GM12878 (cell line): ENCODE measurements around the gene DDX54. TPM values are rescaled to one million over a fixed set of nuclear protein-coding genes. Genes with fewer than 3 reads are reported as not detected.

Experiments
- ATF3 ChIP-seq: IDR thresholded peaks from 2 replicates; pipeline ENCODE4 v1.6.1; 2011; ENCODE audit warnings: low read depth, mild to moderate bottlenecking, low read length, moderate library complexity, borderline replicate concordance; ENCODE audit errors: extremely low read depth
- BHLHE40 ChIP-seq, 2 experiments: fragments of 450-650 bp in 1 of 2; IDR thresholded peaks; 2 replicates each; pipeline ENCODE4 v1.6.1; 2011 to 2017; ENCODE audit warnings: low read depth in 2 of 2, borderline replicate concordance in 1 of 2, improper control_type of control experiment in 1 of 2, low read length in 1 of 2, mild to moderate bottlenecking in 1 of 2
- BMI1 ChIP-seq: fragments of 450-650 bp; IDR thresholded peaks from 2 replicates; pipeline ENCODE4 v1.6.1; 2016; ENCODE audit warnings: mild to moderate bottlenecking, moderate library complexity, borderline replicate concordance
- BRCA1 ChIP-seq: IDR thresholded peaks from 2 replicates; pipeline ENCODE4 v1.6.1; 2011; ENCODE audit warnings: low read depth, low read length, improper control_type of control experiment
- CHD1 ChIP-seq: IDR thresholded peaks from 2 replicates; pipeline ENCODE4 v1.6.1; 2012; ENCODE audit warnings: low read depth, low read length, improper control_type of control experiment
- FOS ChIP-seq: IDR thresholded peaks from 3 replicates; pipeline ENCODE4 v1.6.1; 2011; ENCODE audit warnings: borderline replicate concordance; ENCODE audit not compliant: insufficient read length; ENCODE audit errors: extremely low read depth
- FOXK2 ChIP-seq: fragments of 450-650 bp; IDR thresholded peaks from 2 replicates; pipeline ENCODE4 v1.6.1; 2017; ENCODE audit warnings: mild to moderate bottlenecking, moderate library complexity
- GABPA ChIP-seq: IDR thresholded peaks from 2 replicates; pipeline ENCODE4 v1.6.1; 2014; ENCODE audit warnings: antibody characterized with exemption, low read depth, mild to moderate bottlenecking, inconsistent platforms
- JUNB ChIP-seq: IDR thresholded peaks from 2 replicates; pipeline ENCODE4 v1.6.1; 2016; ENCODE audit warnings: antibody characterized with exemption, mild to moderate bottlenecking
- KLF5 ChIP-seq: fragments of 450-650 bp; IDR thresholded peaks from 2 replicates; pipeline ENCODE4 v1.6.1; 2014; ENCODE audit warnings: mild to moderate bottlenecking; ENCODE audit not compliant: partially characterized antibody
- MEF2B ChIP-seq: fragments of 450-650 bp; IDR thresholded peaks from 2 replicates; pipeline ENCODE4 v1.6.1; 2018; ENCODE audit warnings: mild to moderate bottlenecking, moderate library complexity; ENCODE audit not compliant: partially characterized antibody, poor library complexity, severe bottlenecking
- NFYA ChIP-seq: IDR thresholded peaks from 2 replicates; pipeline ENCODE4 v1.6.1; 2011; ENCODE audit warnings: low read depth, mild to moderate bottlenecking, low read length, improper control_type of control experiment, borderline replicate concordance
- NFYB ChIP-seq: IDR thresholded peaks from 2 replicates; pipeline ENCODE4 v1.6.1; 2011; ENCODE audit warnings: low read depth, mild to moderate bottlenecking, low read length, improper control_type of control experiment, moderate library complexity; ENCODE audit not compliant: insufficient read depth
- POU2F2 ChIP-seq: IDR thresholded peaks from 3 replicates; pipeline ENCODE4 v1.6.1; 2011; ENCODE audit warnings: low read depth, mild to moderate bottlenecking, low read length, borderline replicate concordance
- RAD51 ChIP-seq: fragments of 450-650 bp; IDR thresholded peaks from 2 replicates; pipeline ENCODE4 v1.6.1; 2016; ENCODE audit warnings: moderate library complexity, mild to moderate bottlenecking, inconsistent platforms
- SKIL ChIP-seq: fragments of 450-650 bp; IDR thresholded peaks from 2 replicates; pipeline ENCODE4 v1.6.1; 2017; ENCODE audit warnings: mild to moderate bottlenecking, low read depth, inconsistent platforms; ENCODE audit not compliant: poor library complexity, severe bottlenecking
- SMC3 ChIP-seq: IDR thresholded peaks from 2 replicates; pipeline ENCODE4 v1.6.1; 2011; ENCODE audit warnings: low read length, improper control_type of control experiment, borderline replicate concordance
- TAF1 ChIP-seq: IDR thresholded peaks from 2 replicates; pipeline ENCODE4 v1.6.1; 2011; ENCODE audit warnings: mild to moderate bottlenecking, low read depth, low read length, borderline replicate concordance
- TARDBP ChIP-seq: IDR thresholded peaks from 2 replicates; pipeline ENCODE4 v1.6.1; 2016; ENCODE audit warnings: borderline replicate concordance
- TCF3 ChIP-seq: IDR thresholded peaks from 2 replicates; pipeline ENCODE4 v1.6.1; 2012; ENCODE audit warnings: low read depth, mild to moderate bottlenecking, low read length, borderline replicate concordance; ENCODE audit not compliant: insufficient read depth
- WRNIP1 ChIP-seq: IDR thresholded peaks from 2 replicates; pipeline ENCODE4 v1.6.1; 2011; ENCODE audit warnings: low read depth, low read length, improper control_type of control experiment, borderline replicate concordance
- ZZZ3 ChIP-seq: IDR thresholded peaks from 2 replicates; pipeline ENCODE4 v1.6.1; 2011; ENCODE audit warnings: low read depth; ENCODE audit not compliant: control insufficient read depth, insufficient read length
- polyA plus RNA-seq, 11 experiments: library from polyadenylated mRNA; depleted of rRNA in 4 of 11; unstranded in 6 of 11; stranded (reverse) in 5 of 11; fragments of >200 nt; fragmentation: Nextera tagmentation in 4 of 11; fragmentation: Illumina TruSeq in 1 of 11; extraction: Ambion mirVana in 4 of 11; extraction: Trizol in 1 of 11; gene quantifications; 1 replicate in 1 of 11; 2 replicates in 10 of 11; pipeline versions ENCODE4 v1.2.1 to v1.2.3, GENCODE V29; 2011 to 2016; ENCODE audit warnings: inconsistent platforms in 2 of 11, missing spikeins in 2 of 11, low read depth in 1 of 11
- total RNA-seq, 4 experiments: library from RNA; depleted of rRNA in 3 of 4; stranded (reverse); fragments of >200 nt in 3 of 4; fragmentation: Illumina TruSeq in 1 of 4; extraction: Trizol in 1 of 4; gene quantifications; 2 replicates each; pipeline versions ENCODE4 v1.2.1 to v1.2.3, GENCODE V29; 2013 to 2021
- TF ChIP-seq, protein P1 (sequence below): fragments of 150-350 bp; IDR thresholded peaks from 2 replicates; pipeline ENCODE4 v1.6.1; 2014; ENCODE audit warnings: mild to moderate bottlenecking, low read depth, low read length
- TF ChIP-seq, protein P2 (sequence below): fragments of 450-650 bp; IDR thresholded peaks from 2 replicates; pipeline ENCODE4 v1.6.1; 2018; ENCODE audit warnings: mild to moderate bottlenecking, low read depth, moderate library complexity; ENCODE audit not compliant: partially characterized antibody

DDX54 gene
- total and polyA plus RNA-seq, 10 of the 15 experiments (the other 5 are each of a cell fraction or from before 2014, with no cell fraction given) = 1.9 to 115 (median 56.3) TPM

DNA sequence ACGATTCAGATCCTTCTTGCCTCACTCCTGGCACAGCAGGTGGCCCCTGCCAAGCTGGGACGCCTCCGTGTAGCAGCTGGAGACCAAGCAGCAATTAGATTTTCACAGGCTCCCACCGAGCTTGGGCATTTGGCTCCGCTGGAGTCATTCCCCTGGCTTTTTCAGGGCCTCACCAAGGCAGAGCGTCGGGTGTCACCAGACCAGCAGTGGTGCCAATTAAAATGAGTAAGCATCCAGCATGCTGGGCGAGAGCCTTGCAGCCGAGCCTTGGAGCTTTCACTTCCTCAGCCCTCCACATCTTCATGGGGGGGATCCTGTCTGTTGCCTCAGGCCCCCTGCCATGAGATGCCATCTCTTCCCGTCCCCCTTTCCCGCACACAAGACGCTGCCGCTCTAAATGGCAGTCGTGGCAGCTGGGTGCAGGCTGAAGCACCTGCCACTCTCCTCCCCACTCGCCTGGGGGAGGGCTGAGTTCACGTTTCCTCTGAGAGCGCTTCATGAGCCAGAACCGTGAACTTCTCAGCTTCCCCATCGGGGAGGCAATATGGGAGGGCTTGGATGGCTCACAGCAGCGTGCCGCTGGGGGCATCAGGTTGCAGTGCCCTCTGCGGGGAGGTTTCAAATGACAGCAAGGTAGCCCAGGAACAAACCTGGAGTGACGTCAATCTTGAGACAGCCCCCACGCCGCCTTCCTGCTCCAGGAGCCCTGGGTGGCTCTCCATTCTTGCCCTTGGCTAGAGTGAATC is 47.7 kb upstream of the DDX54 start (continued):
- no peak for TF ChIP-seq TARDBP
- no peak for TF ChIP-seq NFYA
- no peak for TF ChIP-seq RAD51
- TF ChIP-seq BHLHE40 (IDR thresholded peaks at IDR 0.05; ENCODE audit: borderline replicate concordance in 1 of 2, low read depth in 2 of 2, low read length in 1 of 2) = peak; percentile 79 to 88; a peak in 3 of 4 replicates
- no peak for TF ChIP-seq ZZZ3
- TF ChIP-seq, protein P1, sequence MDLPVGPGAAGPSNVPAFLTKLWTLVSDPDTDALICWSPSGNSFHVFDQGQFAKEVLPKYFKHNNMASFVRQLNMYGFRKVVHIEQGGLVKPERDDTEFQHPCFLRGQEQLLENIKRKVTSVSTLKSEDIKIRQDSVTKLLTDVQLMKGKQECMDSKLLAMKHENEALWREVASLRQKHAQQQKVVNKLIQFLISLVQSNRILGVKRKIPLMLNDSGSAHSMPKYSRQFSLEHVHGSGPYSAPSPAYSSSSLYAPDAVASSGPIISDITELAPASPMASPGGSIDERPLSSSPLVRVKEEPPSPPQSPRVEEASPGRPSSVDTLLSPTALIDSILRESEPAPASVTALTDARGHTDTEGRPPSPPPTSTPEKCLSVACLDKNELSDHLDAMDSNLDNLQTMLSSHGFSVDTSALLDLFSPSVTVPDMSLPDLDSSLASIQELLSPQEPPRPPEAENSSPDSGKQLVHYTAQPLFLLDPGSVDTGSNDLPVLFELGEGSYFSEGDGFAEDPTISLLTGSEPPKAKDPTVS = no peak
- TF ChIP-seq KLF5 = peak; percentile 63
- TF ChIP-seq GABPA = no peak
- TF ChIP-seq, protein P2, sequence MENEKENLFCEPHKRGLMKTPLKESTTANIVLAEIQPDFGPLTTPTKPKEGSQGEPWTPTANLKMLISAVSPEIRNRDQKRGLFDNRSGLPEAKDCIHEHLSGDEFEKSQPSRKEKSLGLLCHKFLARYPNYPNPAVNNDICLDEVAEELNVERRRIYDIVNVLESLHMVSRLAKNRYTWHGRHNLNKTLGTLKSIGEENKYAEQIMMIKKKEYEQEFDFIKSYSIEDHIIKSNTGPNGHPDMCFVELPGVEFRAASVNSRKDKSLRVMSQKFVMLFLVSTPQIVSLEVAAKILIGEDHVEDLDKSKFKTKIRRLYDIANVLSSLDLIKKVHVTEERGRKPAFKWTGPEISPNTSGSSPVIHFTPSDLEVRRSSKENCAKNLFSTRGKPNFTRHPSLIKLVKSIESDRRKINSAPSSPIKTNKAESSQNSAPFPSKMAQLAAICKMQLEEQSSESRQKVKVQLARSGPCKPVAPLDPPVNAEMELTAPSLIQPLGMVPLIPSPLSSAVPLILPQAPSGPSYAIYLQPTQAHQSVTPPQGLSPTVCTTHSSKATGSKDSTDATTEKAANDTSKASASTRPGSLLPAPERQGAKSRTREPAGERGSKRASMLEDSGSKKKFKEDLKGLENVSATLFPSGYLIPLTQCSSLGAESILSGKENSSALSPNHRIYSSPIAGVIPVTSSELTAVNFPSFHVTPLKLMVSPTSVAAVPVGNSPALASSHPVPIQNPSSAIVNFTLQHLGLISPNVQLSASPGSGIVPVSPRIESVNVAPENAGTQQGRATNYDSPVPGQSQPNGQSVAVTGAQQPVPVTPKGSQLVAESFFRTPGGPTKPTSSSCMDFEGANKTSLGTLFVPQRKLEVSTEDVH = no peak
- no peak for TF ChIP-seq MEF2B
- TF ChIP-seq TAF1 = no peak
- TF ChIP-seq POU2F2 = no peak
- no peak for TF ChIP-seq CHD1
- TF ChIP-seq BRCA1 = no peak
- no peak for TF ChIP-seq TCF3
- TF ChIP-seq NFYB = 0 out of 2 replicates have a peak, but pooled peaks have one; percentile 13
- TF ChIP-seq WRNIP1 = no peak
- no peak for TF ChIP-seq FOS
- TF ChIP-seq ATF3 = no peak
- TF ChIP-seq BMI1 = no peak
- TF ChIP-seq JUNB = no peak
- TF ChIP-seq SKIL = no peak
- TF ChIP-seq SMC3 = peak; percentile 55; the same call in 1 of the 2 replicates
- TF ChIP-seq FOXK2 = no peak
